Cortex of kidney (tissue), 1 donor: ENCODE results near the gene ZNF768.
"Not testable (repeated sequence)": the region's sequence is repeated elsewhere in the genome, so short reads cannot be mapped to it uniquely, and the experiment has no call there.

Source experiments
- DNase-seq: peaks from one replicate; lab custom pipeline; 2025; lab: John Stamatoyannopoulos, UW

ZNF768 gene

GRCh38 chr16:30555315-30556124 lies 29.2 kb upstream of the ZNF768 start:
- no peak for DNase-seq

- no peak for DNase-seq
These were observed 28.4 kb upstream of the ZNF768 start for GRCh38 chr16:30554557-30555314.

GRCh38 chr16:30553393-30553899 lies 27.1 kb upstream of the ZNF768 start:
- DNase-seq: no peak

- DNase-seq: no peak
These were observed 26.6 kb upstream of the ZNF768 start for GRCh38 chr16:30552956-30553355.

- no peak for DNase-seq
These were observed 25.4 kb upstream of the ZNF768 start for GRCh38 chr16:30551781-30552180.

- no peak for DNase-seq
These were observed 22.3 kb upstream of the ZNF768 start for GRCh38 chr16:30548416-30549253.

- DNase-seq: no peak
These were observed 19.7 kb upstream of the ZNF768 start for GRCh38 chr16:30546115-30546514.

GRCh38 chr16:30543067-30543466 lies 16.7 kb upstream of the ZNF768 start:
- no peak for DNase-seq

GRCh38 chr16:30541502-30542329 lies 15.3 kb upstream of the ZNF768 start:
- no peak for DNase-seq

GRCh38 chr16:30540916-30541464 lies 14.6 kb upstream of the ZNF768 start:
- not testable (repeated sequence) for DNase-seq

- not testable (repeated sequence) for DNase-seq
These were observed 13.7 kb upstream of the ZNF768 start for GRCh38 chr16:30539986-30540526.

- DNase-seq: no peak
These were observed 12.9 kb upstream of the ZNF768 start for GRCh38 chr16:30539000-30539964.

GRCh38 chr16:30536391-30537024 lies 10.1 kb upstream of the ZNF768 start:
- DNase-seq: not testable (repeated sequence)

- DNase-seq: no peak
These were observed 9.4 kb upstream of the ZNF768 start for GRCh38 chr16:30535777-30536190.

GRCh38 chr16:30535106-30535776 lies 8.9 kb upstream of the ZNF768 start:
- no peak for DNase-seq

- peak; percentile 77 for DNase-seq
These were observed 8.2 kb upstream of the ZNF768 start, which contains the start of gene ZNF747 for GRCh38 chr16:30534368-30535105. Gene ZNF747, minus strand, starts transcription at chr16:30534858. Its CDS starts 179 bp downstream, at chr16:30534679.

GRCh38 chr16:30533748-30534367 lies 7.5 kb upstream of the ZNF768 start:
- no peak for DNase-seq
